HG02870 (cell line): ENCODE measurements around the gene RREB1.

Source experiments
- ATAC-seq: cut with Tn5 transposase; IDR thresholded peaks from one replicate; pipeline ENCODE4 v1.9.1; 2021; ENCODE audit warnings: mild to moderate bottlenecking, moderate library complexity; ENCODE audit not compliant: unreplicated experiment

RREB1 gene

GRCh38 chr6:7107578-7108195, at the start of gene RREB1:
TSS of gene RREB1 (plus strand) at chr6:7107961. CDS start at chr6:7181912, 73,951 bp downstream.
- peak; percentile 37 for ATAC-seq

- ATAC-seq: no peak
Measured at GRCh38 chr6:7058250-7058923, 49.4 kb upstream of the RREB1 start.

- no peak for ATAC-seq
Measured at GRCh38 chr6:7060769-7061516, 46.8 kb upstream of the RREB1 start.

GRCh38 chr6:7062451-7063162, 45.2 kb upstream of the RREB1 start:
- no peak for ATAC-seq

- no peak for ATAC-seq
Measured at GRCh38 chr6:7067305-7067704, 40.5 kb upstream of the RREB1 start.

- ATAC-seq: no peak
Measured at GRCh38 chr6:7071405-7071804, 36.4 kb upstream of the RREB1 start.

GRCh38 chr6:7073082-7073820, 34.5 kb upstream of the RREB1 start:
- peak; percentile 33 for ATAC-seq

GRCh38 chr6:7073821-7074525, 33.8 kb upstream of the RREB1 start:
- peak; percentile 97 for ATAC-seq

GRCh38 chr6:7074870-7075269, 32.9 kb upstream of the RREB1 start:
- ATAC-seq: no peak

GRCh38 chr6:7075341-7076000, 32.3 kb upstream of the RREB1 start:
- ATAC-seq: no peak

GRCh38 chr6:7077856-7078255, 29.9 kb upstream of the RREB1 start:
- ATAC-seq: no peak

- no peak for ATAC-seq
Measured at GRCh38 chr6:7078856-7079255, 28.9 kb upstream of the RREB1 start.

- ATAC-seq: no peak
Measured at GRCh38 chr6:7080311-7080710, 27.4 kb upstream of the RREB1 start.

- ATAC-seq: peak; percentile 39
Measured at GRCh38 chr6:7085911-7086310, 21.9 kb upstream of the RREB1 start.

- ATAC-seq: peak; percentile 59
Measured at GRCh38 chr6:7086488-7086887, 21.3 kb upstream of the RREB1 start.

- ATAC-seq: no peak
Measured at GRCh38 chr6:7087066-7087465, 20.7 kb upstream of the RREB1 start.

GRCh38 chr6:7087491-7087979, 20.2 kb upstream of the RREB1 start:
- peak; percentile 61 for ATAC-seq

GRCh38 chr6:7088076-7088742, 19.6 kb upstream of the RREB1 start:
- no peak for ATAC-seq

- ATAC-seq: no peak
Measured at GRCh38 chr6:7098993-7099392, 8.8 kb upstream of the RREB1 start.
